ENCODE data around the gene CBLB.
A peak's percentile ranks its signal among the peaks of the same experiment; 100 is the strongest.

Gene CBLB

DNA sequence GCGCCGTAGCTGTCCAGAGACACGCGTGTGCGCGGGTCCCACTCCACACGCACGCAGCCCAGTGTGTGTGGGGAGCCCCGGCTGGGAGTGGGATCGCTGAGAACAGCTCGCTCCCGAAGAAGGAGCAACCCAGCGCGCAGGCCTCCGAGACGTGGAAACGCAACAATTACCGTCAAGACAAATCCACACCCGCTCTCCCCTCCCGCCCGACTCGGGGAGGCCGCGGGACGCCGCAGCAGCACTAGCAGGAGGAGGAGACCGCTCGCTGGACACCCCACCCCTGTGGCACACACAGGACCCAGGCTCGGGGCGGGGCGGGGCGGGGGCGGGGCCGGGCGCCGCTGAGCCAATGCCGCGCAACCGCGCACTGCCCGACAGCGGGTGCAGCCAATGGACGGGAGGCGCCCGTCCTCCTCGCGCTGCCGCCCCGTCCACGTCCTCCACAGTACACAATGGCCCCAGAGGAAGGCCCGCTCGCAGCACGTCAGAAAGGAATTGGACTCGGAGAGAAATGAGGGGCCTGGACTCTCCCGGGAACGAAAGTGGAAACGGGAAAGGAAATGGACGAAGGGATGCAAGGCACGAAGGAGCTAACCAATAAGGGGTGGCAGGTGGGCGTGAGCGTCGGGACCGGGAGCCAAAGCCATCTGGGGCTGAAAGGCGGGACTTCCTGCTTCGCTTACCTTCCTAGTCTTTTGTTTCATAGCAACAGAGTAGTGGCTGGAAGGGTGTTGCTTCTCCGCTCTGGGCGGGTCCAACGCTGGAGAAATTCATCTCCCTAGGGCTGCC is at the start of gene CBLB:
Gene CBLB, minus strand, starts transcription at position 271 of the 789 bp plus-strand sequence. CDS start 1,435 bp downstream, outside the sequence.
- DNase-seq = peak; percentile 95 to 97

DNA sequence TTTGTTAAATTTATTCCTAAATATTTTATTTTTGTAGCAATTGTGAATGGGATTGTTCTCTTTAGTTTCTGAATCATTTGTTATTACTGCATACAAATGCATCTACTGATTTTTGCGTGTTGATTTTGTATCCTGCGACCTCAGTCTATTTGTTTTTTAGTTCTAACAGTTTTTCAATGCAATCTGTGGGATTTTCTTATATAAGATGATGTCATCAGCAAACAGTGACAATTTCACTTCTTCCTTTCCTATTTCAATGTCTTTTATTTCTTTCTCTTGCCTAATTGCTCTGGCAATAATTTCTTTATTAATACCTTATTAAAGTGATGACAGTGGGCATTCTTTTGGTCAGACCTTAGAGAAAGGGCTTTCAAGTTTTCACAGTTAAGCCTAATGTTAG is 48.0 kb upstream of the CBLB start:
- no peak for DNase-seq

DNA sequence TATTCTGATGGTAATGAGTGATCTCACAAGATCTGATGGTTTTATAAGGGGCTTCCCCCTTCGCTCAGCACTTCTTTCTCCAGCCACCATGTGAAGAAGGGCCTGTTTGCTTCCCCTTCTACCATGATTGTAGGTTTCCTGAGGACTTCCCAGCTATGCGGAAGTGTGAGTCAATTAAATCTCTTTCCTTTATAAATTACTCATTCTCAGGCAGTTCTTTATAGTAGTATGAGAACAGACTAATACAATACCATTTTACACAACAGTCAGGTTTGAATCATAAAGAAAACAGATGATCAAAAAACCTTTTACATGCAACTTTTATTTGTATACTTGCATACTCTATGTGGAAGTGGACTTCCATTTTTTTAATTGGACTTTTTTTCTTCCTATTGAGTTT is 46.7 kb upstream of the CBLB start:
- DNase-seq = no peak

DNA sequence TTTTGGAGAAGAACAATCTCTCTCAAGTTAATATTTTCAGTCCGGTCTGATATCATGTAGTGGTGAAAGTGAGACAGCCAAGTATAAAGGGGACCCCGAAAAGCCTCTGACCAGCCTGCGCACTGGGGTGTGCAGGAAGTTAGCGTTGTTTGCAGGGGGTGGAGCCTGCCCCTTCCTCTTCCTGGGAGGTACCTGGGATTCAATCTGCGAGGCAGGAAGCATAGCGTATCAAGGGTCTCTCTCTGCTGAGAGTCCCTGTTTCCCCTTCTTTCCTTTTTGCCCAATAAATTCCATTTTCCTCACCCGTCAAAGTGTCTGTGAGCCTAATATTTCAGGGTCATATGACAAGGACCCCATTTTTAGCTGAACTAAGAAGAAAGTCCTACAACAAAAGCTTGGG is 44.8 kb upstream of the CBLB start:
- no peak for DNase-seq

DNA sequence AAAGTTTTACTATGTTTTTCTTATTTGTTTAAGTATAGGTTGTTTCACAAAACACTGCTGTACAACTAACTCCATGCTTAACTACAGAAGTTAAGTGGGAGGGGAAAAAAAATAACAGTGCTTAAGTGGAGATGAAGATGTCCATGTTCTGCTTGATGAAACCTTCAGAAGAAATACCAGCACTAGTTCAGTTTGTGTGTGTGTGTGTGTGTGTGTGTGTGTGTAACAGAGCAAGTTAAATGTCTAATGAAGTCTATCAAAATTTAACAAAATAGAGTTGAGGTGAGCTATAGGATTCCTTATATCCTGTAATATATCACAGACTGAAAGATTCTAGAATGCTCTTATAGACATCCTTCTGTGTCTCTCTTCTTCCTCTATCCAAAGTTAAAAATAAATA is 44.1 kb upstream of the CBLB start:
- DNase-seq = no peak

DNA sequence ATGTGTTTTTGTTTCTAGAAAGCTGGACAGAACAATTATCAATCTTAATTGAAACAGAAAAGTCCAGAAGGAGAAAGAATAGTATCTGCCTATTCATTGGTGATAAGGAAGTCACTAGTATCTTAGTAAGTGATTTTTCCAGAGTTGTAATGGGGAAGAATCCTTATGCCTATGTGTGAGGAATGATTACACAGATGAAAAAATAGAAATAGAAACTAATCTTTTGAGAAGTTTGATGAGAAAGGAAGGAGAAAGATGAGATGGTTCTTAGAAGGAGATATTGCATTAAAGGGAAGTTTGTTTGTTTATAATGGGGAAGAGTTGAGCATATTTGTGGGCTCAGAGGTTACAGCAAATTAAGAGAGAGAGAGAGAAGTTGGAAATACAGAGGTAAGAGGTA is 42.7 kb upstream of the CBLB start:
- no peak for DNase-seq

DNA sequence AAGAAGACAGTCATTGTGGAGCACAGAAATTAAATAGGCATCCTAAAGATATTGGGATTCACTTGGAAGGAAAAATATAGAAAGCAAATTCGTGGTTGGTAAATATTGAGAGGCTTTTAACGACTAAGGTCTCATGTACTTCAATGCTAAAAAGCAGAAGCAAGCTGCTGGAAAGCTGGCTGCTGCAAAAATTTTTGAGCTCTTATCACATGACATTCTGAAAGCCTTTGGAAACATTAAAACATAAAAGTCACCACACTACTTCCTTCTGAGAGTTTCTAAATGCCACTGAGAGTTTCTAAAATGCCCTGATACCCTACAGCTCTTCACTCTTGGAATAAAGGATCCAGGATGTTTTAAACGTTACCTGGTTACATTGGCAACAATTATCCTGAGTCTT is 39.0 kb upstream of the CBLB start:
- no peak for DNase-seq

DNA sequence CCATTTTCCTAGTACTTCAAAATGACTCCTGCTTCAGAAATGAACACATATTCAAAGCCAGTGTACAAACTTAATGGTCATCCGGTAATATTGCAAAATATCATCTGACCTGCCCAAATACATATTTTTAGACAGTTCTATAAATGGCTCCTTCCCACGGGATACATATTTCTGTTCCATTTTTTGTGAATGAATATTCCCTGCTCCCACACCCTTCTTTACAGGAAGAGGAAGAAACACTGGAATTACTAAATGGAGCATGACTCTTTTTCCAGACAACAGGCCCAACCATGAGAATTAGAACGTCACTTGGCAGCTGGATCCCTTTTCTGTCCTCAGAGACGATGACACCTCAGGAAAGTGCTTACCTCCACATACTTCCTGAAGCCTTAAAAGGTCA is 38.0 kb upstream of the CBLB start:
- DNase-seq = no peak

DNA sequence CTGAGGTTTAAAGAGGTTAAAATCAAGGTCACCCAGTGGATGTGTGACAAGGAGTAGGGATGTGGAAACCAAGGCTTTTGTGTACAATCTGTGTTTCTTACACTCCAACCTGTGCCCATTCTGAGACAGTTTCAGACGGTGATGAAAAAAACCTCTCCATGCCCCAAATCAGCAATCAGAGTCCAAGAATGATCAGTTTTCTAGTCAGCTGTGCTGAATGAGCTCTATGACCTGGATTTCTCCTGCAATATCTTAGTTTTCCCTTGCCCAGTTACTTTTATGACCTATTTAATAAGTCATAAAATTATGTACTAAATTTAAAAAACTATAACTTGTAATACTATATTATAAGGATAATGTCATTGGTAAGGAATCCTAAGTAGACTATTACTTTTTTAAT is 37.5 kb upstream of the CBLB start:
- DNase-seq = no peak

DNA sequence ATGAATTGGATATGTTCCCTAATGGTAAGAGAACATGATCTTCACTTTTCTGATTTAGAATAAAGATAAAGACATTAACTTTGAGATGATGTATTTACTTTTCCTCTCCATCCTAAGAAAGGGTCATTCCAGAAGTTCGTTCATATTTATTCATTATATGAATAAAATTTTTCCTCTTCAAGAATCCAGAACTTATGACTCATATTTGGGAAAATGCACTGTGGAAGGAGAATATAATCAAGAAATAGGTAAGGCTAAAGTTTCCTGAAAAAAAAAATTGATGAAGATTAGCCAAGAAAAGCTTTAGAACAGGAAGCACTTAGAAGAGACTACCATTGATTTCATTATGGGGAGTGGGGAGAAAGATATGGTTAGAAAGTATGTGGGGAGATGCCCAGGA is 36.5 kb upstream of the CBLB start:
- no peak for DNase-seq

DNA sequence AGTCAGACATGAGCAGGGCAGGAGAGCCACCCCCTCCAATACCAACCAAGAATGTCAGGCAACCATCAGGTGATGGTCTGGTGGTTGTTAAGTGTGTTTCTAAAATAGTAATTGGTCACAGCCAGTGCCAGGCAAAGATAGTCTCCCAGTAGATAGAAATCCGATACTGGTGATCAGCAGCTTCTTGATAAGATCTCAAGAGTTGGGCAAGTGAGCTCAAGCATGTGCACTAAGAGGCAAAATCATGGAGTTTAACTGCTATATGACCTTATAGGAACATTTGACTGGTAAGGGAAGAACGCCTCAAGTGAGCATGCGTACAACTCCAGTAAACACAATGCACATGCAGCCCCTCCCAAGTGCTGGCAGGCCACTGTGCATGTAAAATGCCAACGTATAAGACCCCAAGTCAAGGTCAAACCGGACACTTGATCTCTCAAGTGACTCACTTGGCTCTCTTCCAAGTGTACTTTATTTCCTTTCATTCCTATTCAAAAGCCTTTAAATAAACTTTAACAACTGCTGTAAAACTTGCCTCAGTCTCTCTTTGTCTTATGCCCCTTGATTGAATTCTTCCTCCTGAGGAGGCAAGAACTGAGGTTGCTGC is 36.0 kb upstream of the CBLB start:
- DNase-seq = peak in 1 of 2 experiments; percentile 5

DNA sequence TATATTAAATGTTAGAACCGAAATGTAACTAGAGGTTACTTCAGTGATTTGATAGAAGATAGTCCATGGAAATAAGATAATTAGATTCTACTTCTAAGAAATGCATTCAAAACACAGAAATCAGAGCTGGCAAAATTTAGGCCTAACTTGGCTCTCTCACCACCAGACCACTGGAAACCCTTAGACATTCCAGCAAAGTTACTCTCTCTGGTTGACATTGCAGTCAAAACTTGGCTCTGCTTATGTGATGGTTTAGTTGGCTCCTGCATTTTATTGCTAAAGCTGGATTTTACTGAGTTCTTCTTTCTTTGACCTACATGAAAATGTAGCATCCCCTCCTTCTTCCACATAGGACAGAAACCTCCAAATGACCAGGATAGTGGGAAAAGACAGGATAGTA is 35.4 kb upstream of the CBLB start:
- no peak for DNase-seq

DNA sequence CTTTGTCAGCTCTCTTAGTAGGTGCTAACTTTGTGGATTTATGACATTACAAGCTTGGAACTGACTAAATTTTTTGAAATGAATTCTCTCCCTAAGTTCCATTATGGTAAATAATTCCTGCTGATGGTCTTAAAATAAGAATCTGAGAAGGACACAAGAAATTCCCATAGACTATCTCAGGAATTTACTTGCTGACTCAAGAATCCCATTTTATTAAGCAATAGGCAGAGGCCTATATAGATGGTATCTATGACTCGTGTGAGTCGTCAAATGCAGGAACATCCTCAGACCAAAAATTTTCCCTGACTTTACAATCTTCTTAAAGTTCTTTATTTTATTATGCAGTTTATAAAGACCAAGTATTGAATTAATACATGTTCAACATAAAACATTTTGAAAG is 30.7 kb upstream of the CBLB start:
- no peak for DNase-seq

DNA sequence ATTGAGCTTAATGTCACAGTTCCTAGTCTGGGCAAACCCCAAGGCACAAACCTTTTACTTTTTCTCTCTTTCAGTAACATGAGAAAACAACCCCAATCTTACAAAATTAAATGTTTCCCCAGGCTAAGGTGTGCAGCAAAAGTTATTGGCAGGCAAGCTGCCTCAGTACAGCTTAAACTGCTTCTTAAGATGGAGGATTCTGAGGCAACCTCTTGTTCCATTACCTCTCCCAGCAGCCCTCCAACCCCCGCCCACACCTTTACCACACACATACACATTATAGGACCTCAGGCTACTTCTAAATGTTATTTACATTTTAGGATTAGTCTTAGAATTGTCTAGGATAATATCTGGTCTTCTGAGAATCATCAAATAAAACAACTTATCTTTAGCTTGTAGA is 22.3 kb upstream of the CBLB start:
- no peak for DNase-seq

DNA sequence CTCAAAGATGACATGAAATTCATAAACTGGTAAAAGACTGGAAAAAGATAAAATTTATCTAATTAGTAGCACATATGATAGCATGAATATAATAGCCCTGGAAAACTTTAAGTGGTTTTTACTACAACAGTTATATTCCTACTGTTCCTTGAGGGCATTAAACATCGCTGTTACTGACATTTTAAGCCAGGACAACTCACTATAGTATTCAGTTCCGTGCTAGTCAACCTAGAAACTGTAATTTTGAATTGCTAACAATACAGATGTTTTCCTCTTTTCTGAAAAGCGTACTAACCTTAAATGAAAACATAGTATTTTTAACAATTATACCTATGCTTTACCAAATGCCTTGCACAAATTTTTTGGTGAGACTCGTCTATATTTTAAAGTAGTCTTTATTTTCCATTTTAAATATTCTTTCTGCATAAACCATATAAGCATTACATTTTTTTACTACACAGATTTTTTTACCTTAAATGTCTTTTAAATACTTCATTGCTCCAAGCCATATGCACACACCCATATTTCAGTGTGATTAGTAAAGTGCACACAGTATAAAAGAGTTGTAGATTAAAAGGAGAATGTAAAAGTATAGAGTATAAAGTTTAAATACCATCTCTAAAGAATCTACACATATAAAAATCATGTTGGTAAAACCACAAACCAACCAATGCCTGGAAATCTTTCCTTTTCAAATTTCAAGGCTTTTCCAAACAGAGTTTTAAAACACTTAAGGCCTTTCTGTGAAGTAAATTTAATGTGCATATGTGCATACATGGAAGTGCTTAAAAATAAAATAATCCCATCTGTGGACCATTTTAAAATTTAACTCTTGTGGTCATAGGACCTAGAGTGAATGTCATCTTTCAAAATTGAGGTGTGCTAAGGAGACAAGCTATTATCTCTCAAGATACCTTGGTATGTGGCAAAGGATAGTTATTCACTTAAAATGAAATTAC is 20.1 kb upstream of the CBLB start:
- DNase-seq = no peak

DNA sequence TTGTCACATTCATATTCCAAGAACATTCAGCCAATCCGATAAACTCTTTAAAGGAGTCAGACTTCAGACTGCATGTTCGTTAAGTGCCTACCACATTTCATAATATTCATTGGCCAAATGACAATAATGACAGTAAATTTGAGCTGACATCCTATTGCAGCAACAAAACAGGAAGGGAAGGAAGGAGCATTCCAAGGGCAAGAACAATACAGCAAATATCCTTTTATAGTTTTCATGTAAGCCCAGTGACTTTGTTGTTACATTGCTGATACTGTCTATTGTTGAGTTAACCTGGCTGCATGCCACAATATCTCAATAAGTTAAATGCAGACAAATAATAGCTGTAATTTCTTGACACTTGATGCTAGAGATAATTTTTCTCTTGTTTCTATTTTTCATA is 16.4 kb upstream of the CBLB start:
- no peak for DNase-seq

DNA sequence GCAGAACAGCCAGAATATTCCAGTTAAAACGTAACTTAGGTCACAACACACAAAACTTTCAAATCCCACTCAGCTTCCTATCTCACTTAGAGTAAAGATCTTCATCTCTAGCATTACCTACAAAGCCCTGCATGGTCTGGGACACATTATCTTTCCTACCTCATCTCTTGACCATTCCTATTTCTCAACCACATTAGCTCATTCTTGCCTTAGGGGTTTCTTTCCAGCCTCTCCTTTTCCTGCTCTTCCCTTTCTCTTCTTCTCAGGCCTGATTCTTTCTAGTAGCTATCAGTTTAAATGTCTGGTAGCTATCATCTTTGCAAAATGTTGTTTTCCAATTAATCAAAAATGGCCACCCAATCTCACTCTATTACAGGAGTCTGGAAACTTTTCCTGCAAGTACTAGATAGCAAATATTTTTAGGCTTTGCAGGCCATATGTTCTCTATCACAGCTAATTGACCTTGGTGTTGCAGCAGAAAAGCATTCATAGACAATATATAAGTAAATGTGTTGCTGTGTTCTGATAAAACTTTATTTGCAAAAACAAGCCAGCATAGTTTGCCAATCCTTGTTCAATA is 15.1 kb upstream of the CBLB start:
- no peak for DNase-seq

DNA sequence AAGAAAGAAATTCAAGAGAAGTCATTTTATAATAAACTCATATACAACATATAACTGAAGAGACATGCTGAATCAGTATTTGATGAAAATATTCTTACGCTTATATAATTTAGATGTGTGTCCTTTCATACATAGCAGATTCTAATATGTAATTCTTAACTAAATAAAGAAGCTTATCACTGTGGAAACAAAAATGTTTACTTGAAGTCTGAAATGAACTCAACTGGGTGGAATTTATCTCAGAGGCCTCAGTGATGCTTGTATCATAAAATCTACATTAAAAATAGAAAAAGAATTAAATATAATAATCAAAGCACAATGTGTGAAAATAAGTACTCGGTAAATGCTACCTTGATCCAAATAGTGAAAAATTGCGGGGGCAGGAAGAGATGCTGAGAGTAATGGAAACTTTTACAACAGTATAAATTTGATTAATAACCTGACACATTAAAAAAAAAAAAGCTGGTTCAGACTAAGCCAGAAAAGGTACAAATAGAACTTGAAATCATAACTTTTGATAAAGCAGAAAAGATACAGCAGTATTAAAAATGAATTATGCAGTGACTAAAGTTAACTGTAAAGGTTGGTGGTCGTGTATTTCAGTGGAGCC is 12.0 kb upstream of the CBLB start:
- DNase-seq = no peak

DNA sequence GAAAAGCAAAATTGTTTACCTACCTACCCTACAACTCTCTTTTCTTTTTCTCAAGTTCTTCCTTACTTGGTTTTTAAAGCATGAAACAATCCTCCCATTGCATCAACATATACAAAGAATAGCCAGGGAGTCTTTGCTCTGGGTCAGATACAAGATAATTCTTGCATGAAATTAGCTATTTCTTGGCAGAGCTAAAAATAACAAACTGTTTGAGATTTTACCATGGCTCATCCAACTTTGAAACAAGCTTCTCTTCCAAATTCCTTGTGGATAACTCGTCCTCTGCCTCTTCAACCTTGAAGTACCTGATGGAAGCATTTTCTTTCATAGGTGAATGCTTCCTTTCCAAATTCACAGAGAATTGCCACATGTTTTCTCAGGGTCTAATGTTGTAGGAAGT is 9.2 kb upstream of the CBLB start:
- DNase-seq = no peak

DNA sequence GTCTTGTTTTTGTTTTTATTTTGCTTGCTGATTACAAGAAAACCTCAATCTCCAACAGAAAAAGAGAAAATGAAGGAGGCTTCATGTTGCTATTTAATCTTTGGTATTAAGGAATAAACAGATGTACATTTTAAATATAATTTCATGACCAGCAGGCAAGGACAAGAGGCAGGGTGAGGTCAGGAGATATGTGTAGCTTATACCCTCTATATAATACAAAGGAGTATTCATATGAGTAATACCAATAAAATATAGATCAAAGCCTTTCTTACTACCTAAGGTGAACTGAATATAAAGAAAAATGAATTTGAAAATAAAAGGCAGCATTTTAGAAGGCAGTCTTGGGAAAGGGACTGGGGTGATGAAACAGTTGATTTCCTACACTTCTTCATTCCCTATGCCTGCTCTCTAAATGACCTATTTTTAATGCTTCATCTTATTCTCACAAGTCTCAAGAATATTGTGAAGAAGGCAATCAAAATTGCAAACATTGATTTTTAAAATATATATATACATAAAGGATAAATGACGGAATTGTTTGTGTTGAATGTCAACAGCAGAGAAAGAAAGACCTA is 8.6 kb upstream of the CBLB start:
- no peak for DNase-seq

DNA sequence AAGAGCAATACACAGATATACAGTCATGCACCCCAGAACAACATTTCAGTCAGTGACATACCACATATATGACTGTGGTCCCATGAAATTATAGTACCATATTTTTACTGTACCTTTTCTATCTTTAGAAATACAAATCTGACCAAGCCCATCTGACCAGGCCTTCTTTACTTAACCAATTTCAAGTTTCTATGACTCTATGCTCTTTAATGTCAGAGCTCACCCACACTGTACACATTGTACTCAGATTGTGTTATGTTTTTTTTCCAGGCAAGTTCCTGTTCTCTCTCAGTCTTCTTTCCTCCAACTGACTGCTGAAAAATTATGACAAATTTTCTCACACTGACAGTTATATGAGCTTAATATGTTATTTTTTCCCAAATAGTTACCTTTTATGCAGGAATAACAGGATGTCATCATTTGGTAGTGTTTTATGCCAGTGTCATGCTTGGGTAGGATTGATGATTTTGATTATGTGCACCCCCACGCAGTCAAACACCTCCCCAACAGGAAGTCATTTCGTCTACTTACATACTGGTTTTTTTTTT is 8.0 kb upstream of the CBLB start:
- no peak for DNase-seq
